H9 (cell line): ENCODE results near the gene RSPH9. TPM values are rescaled to one million over a fixed set of nuclear protein-coding genes. Genes with fewer than 3 reads are reported as not detected.
A peak's percentile ranks its signal among the peaks of the same experiment; 100 is the strongest.

Experiments used
- DNase-seq: peaks from one replicate; pipeline ENCODE4 v3.0.0-alpha.2; 2017
- H2AFZ ChIP-seq: one replicate; pipeline ENCODE4 v1.6.1; 2013; ENCODE audit warnings: mild to moderate bottlenecking, low read length, control low read depth, moderate library complexity
- H2AK5ac ChIP-seq: 2 replicates; pipeline ENCODE4 v1.6.1; 2013; ENCODE audit warnings: low read length, control low read depth, mixed read lengths; ENCODE audit not compliant: insufficient read length
- H2BK120ac ChIP-seq: one replicate; pipeline ENCODE4 v1.6.1; 2013; ENCODE audit warnings: low read depth, mild to moderate bottlenecking, low read length, control low read depth, inconsistent platforms; ENCODE audit not compliant: poor library complexity, severe bottlenecking
- H2BK12ac ChIP-seq: 2 replicates; pipeline ENCODE4 v1.6.1; 2013; ENCODE audit warnings: low read length, control low read depth, mixed read lengths, low read depth; ENCODE audit not compliant: insufficient read length
- H2BK15ac ChIP-seq: 2 replicates; pipeline ENCODE4 v1.6.1; 2013; ENCODE audit warnings: low read depth, low read length, control low read depth
- H2BK20ac ChIP-seq: one replicate; pipeline ENCODE4 v1.6.1; 2013; ENCODE audit warnings: low read depth, mild to moderate bottlenecking, low read length, control low read depth, inconsistent platforms; ENCODE audit not compliant: poor library complexity, severe bottlenecking
- H2BK5ac ChIP-seq: 2 replicates; pipeline ENCODE4 v1.6.1; 2013; ENCODE audit warnings: low read length, control low read depth, mixed read lengths; ENCODE audit not compliant: insufficient read length
- H3K14ac ChIP-seq: 2 replicates; pipeline ENCODE4 v1.6.1; 2013; ENCODE audit warnings: low read length, control low read depth; ENCODE audit not compliant: insufficient read depth
- H3K18ac ChIP-seq: 2 replicates; pipeline ENCODE4 v1.6.1; 2013; ENCODE audit warnings: low read depth, mild to moderate bottlenecking, mixed read lengths, low read length, control low read depth; ENCODE audit not compliant: insufficient read length
- H3K23ac ChIP-seq: 2 replicates; pipeline ENCODE4 v1.6.1; 2013; ENCODE audit warnings: low read length, control low read depth, mixed read lengths, low read depth; ENCODE audit not compliant: insufficient read length
- H3K23me2 ChIP-seq: 2 replicates; pipeline ENCODE4 v1.6.1; 2013; ENCODE audit warnings: low read depth, mild to moderate bottlenecking, mixed read lengths, low read length, control low read depth; ENCODE audit not compliant: insufficient read length, poor library complexity, severe bottlenecking
- H3K27ac ChIP-seq: 2 replicates; pipeline ENCODE4 v1.5.1; 2013; ENCODE audit warnings: low read length, control low read depth, mixed read lengths, low read depth; ENCODE audit not compliant: insufficient read length
- H3K27me3 ChIP-seq: 2 replicates; pipeline ENCODE4 v1.6.1; 2013; ENCODE audit warnings: low read length, control low read depth, inconsistent platforms; ENCODE audit not compliant: insufficient read depth
- H3K4ac ChIP-seq: 2 replicates; pipeline ENCODE4 v1.6.1; 2013; ENCODE audit warnings: low read depth, mild to moderate bottlenecking, control low read depth, inconsistent platforms, low read length, moderate library complexity
- H3K4me1 ChIP-seq: 2 replicates; pipeline ENCODE4 v1.6.1; 2013; ENCODE audit warnings: low read length, control low read depth, inconsistent platforms; ENCODE audit not compliant: insufficient read depth
- H3K4me2 ChIP-seq: 2 replicates; pipeline ENCODE4 v1.6.1; 2013; ENCODE audit warnings: low read length, control low read depth, mixed read lengths; ENCODE audit not compliant: insufficient read length, insufficient read depth
- H3K56ac ChIP-seq: 2 replicates; pipeline ENCODE4 v1.6.1; 2013; ENCODE audit warnings: low read depth, mild to moderate bottlenecking, mixed read lengths, low read length, control low read depth; ENCODE audit not compliant: insufficient read length
- H3K79me1 ChIP-seq: 2 replicates; pipeline ENCODE4 v1.6.1; 2013; ENCODE audit warnings: low read depth, mild to moderate bottlenecking, moderate library complexity, low read length, control low read depth, inconsistent platforms; ENCODE audit not compliant: insufficient read depth, poor library complexity, severe bottlenecking
- H3K79me2 ChIP-seq: 2 replicates; pipeline ENCODE4 v1.6.1; 2013; ENCODE audit warnings: low read length, control low read depth, inconsistent platforms; ENCODE audit not compliant: insufficient read depth
- H3K9ac ChIP-seq: 2 replicates; pipeline ENCODE4 v1.6.1; 2013; ENCODE audit warnings: low read length, control low read depth, mixed read lengths; ENCODE audit not compliant: insufficient read length; ENCODE audit errors: extremely low read depth
- H3K9me3 ChIP-seq: one replicate; pipeline ENCODE4 v1.6.1; 2013; ENCODE audit warnings: low read depth, low read length, inconsistent platforms; ENCODE audit not compliant: control insufficient read depth
- H3T11ph ChIP-seq: one replicate; pipeline ENCODE4 v1.6.1; 2013; ENCODE audit warnings: mild to moderate bottlenecking, low read length, control low read depth, inconsistent platforms
- H4K20me1 ChIP-seq: one replicate; pipeline ENCODE4 v1.6.1; 2013; ENCODE audit not compliant: control insufficient read depth, insufficient read length, insufficient read depth
- H4K5ac ChIP-seq: 2 replicates; pipeline ENCODE4 v1.6.1; 2013; ENCODE audit warnings: low read depth, mild to moderate bottlenecking, mixed read lengths, low read length, control low read depth; ENCODE audit not compliant: insufficient read length
- H4K8ac ChIP-seq: replicated peaks from 2 replicates; pipeline ENCODE4 v1.6.1; 2013; ENCODE audit warnings: low read length, control low read depth, mixed read lengths, low read depth; ENCODE audit not compliant: insufficient read length
- H4K91ac ChIP-seq: 2 replicates; pipeline ENCODE4 v1.6.1; 2013; ENCODE audit warnings: low read depth, mild to moderate bottlenecking, moderate library complexity, mixed read lengths, low read length, control low read depth; ENCODE audit not compliant: insufficient read length
- H3K27ac Mint-ChIP-seq, 3 experiments: 2 replicates in 2 of 3; 3 replicates in 1 of 3; pipeline ENCODE4 v1.8.0; 2020 to 2021; ENCODE audit warnings: mixed read lengths in 3 of 3, mild to moderate bottlenecking in 1 of 3, moderate library complexity in 1 of 3
- H3K27me3 Mint-ChIP-seq: 2 replicates; pipeline ENCODE4 v1.8.0; 2021; ENCODE audit warnings: low read depth, mild to moderate bottlenecking, moderate library complexity, mixed read lengths
- H3K36me3 Mint-ChIP-seq, 3 experiments: 2 replicates in 2 of 3; 3 replicates in 1 of 3; pipeline ENCODE4 v1.8.0; 2020 to 2021; ENCODE audit warnings: low read depth in 3 of 3, mixed read lengths in 3 of 3; ENCODE audit not compliant: insufficient read depth in 1 of 3
- H3K4me1 Mint-ChIP-seq, 2 experiments: 2 replicates each; pipeline ENCODE4 v1.8.0; 2020; ENCODE audit warnings: mixed read lengths in 2 of 2
- H3K4me3 Mint-ChIP-seq, 2 experiments: 2 replicates in 1 of 2; 3 replicates in 1 of 2; pipeline ENCODE4 v1.8.0; 2020 to 2021; ENCODE audit warnings: mild to moderate bottlenecking in 2 of 2, mixed read lengths in 2 of 2, moderate library complexity in 1 of 2
- H3K9me3 Mint-ChIP-seq, 2 experiments: 2 replicates in 1 of 2; 3 replicates in 1 of 2; pipeline ENCODE4 v1.8.0; 2020; ENCODE audit warnings: mild to moderate bottlenecking in 2 of 2, mixed read lengths in 2 of 2, moderate library complexity in 1 of 2
- CTCF ChIP-seq: fragments of 200-600 bp; sonication (generic); conservative IDR thresholded peaks from 3 replicates; pipeline ENCODE4 v1.8.0; 2021; ENCODE audit warnings: antibody characterized with exemption, mild to moderate bottlenecking
- WGBS: extraction: QIAGEN DNeasy Blood & Tissue Kit; methylation state at CpG from one replicate; pipeline ENCODE4 v1.1.7; 2013; ENCODE audit warnings: missing lambda C conversion rate, low lambda C conversion rate, mixed read lengths; ENCODE audit not compliant: insufficient read length; ENCODE audit errors: extremely low coverage; 5-methylcytosine and 5-hydroxymethylcytosine counted together
- total RNA-seq: library from RNA; stranded (reverse); gene quantifications from 2 replicates; pipeline ENCODE4 v1.2.1, GENCODE V29; 2021

The RSPH9 gene
- total RNA-seq, 1 experiment from 2014 or later = 0.39 TPM

GRCh38 chr6:43669922-43670622 is 25.2 kb downstream of the RSPH9 start:
- Histone ChIP-seq H3K27ac (no peak overlapping the region), H2BK12ac (no peak overlapping the region), H2BK5ac (no peak overlapping the region), H3K9ac (no peak overlapping the region), H2AFZ (no peak overlapping the region), H3K23ac (no peak overlapping the region), H3T11ph (no peak overlapping the region), H2BK120ac (no peak overlapping the region), H4K5ac (no peak overlapping the region), H3K4me1 (peaks cover 4% of the 10 kb centered on the region), H3K27me3 (no peaks in the 10 kb centered on the region), H4K8ac (no peak overlapping the region), H3K4me2 (no peak overlapping the region), H3K4ac (no peak overlapping the region), H3K79me2 (no peaks in the 10 kb centered on the region), H2BK15ac (no peak overlapping the region), H3K79me1 (no peaks in the 10 kb centered on the region), H3K14ac (no peak overlapping the region), H2BK20ac (no peak overlapping the region), H4K91ac (no peak overlapping the region), H3K9me3 (no peaks in the 10 kb centered on the region), H3K56ac (no peak overlapping the region), H3K23me2 (no peaks in the 10 kb centered on the region), H2AK5ac (no peak overlapping the region), H3K18ac (no peak overlapping the region), H4K20me1 (no peaks in the 10 kb centered on the region)
- H3K27ac Mint-ChIP-seq = peak overlapping the region in 2 of 3 experiments; percentile 79 to 81; a peak in 3 of 7 replicates
- peaks cover 21 to 47% (median 44%) of the 10 kb centered on the region in 3 experiments for H3K36me3 Mint-ChIP-seq
- H3K4me1 Mint-ChIP-seq = peaks cover 32 to 39% of the 10 kb centered on the region in 2 experiments
- peaks cover 13% of the 10 kb centered on the region for H3K27me3 Mint-ChIP-seq
- no peaks in the 10 kb centered on the region; a peak in 2 of 5 replicates for H3K9me3 Mint-ChIP-seq
- no peak for TF ChIP-seq CTCF
- DNase-seq = peak; percentile 53
- H3K4me3 Mint-ChIP-seq = no peak overlapping the region
- WGBS = no CpG with 5 or more reads among the region's 6 CpGs
